MM.1S (cell line): Measurements from ENCODE around the gene POGLUT3.

Experiments used
- DNase-seq: peaks from one replicate; pipeline ENCODE4 v3.0.0-alpha.2; 2015
- H2AFZ ChIP-seq: fragments of 300-600 bp; sonication (generic); 2 replicates; pipeline ENCODE4 v1.6.0; 2016; ENCODE audit warnings: antibody characterized with exemption, low read length
- H3F3A ChIP-seq: fragments of 300-600 bp; sonication (generic); 2 replicates; pipeline ENCODE4 v1.6.1; 2016; ENCODE audit warnings: mild to moderate bottlenecking, antibody characterized with exemption, low read length, moderate library complexity, mixed read lengths; ENCODE audit not compliant: insufficient read depth
- H3K27ac ChIP-seq: fragments of 300-600 bp; sonication (generic); 2 replicates; pipeline ENCODE4 v1.5.1; 2016; ENCODE audit warnings: mild to moderate bottlenecking, low read length
- H3K27me3 ChIP-seq: fragments of 300-600 bp; sonication (generic); replicated peaks from 2 replicates; pipeline ENCODE4 v1.6.0; 2016; ENCODE audit warnings: low read length; ENCODE audit not compliant: insufficient read depth
- H3K36me3 ChIP-seq: fragments of 300-600 bp; sonication (generic); replicated peaks from 2 replicates; pipeline ENCODE4 v1.6.1; 2016; ENCODE audit warnings: mild to moderate bottlenecking, low read length, mixed read lengths; ENCODE audit not compliant: insufficient read depth
- H3K4me1 ChIP-seq: fragments of 300-600 bp; sonication (generic); 2 replicates; pipeline ENCODE4 v1.6.1; 2016; ENCODE audit warnings: low read length, mixed read lengths
- H3K4me2 ChIP-seq: fragments of 300-600 bp; sonication (generic); 2 replicates; pipeline ENCODE4 v1.6.0; 2016; ENCODE audit warnings: low read depth, low read length
- H3K4me3 ChIP-seq: fragments of 300-600 bp; sonication (generic); 2 replicates; pipeline ENCODE4 v1.5.1; 2016; ENCODE audit warnings: low read length, mixed read lengths
- H3K79me2 ChIP-seq: fragments of 300-600 bp; sonication (generic); 2 replicates; pipeline ENCODE4 v1.6.1; 2016; ENCODE audit warnings: mixed run types, low read length, mixed read lengths
- H3K9ac ChIP-seq: fragments of 300-600 bp; sonication (generic); 2 replicates; pipeline ENCODE4 v1.6.1; 2016; ENCODE audit warnings: low read length, mixed read lengths
- H3K9me2 ChIP-seq: fragments of 300-600 bp; sonication (generic); replicated peaks from 2 replicates; pipeline ENCODE4 v1.6.1; 2016; ENCODE audit warnings: mild to moderate bottlenecking, low read length, mixed read lengths; ENCODE audit not compliant: insufficient read depth
- H3K9me3 ChIP-seq: fragments of 300-600 bp; sonication (generic); replicated peaks from 2 replicates; pipeline ENCODE4 v1.6.1; 2016; ENCODE audit warnings: mild to moderate bottlenecking, low read length, mixed read lengths; ENCODE audit not compliant: insufficient read depth
- H4K20me1 ChIP-seq: fragments of 300-600 bp; sonication (generic); 2 replicates; pipeline ENCODE4 v1.6.1; 2016; ENCODE audit warnings: mild to moderate bottlenecking, low read length, moderate library complexity, mixed read lengths; ENCODE audit not compliant: insufficient read depth
- CTCF ChIP-seq: fragments of 300-600 bp; sonication (generic); IDR thresholded peaks from 2 replicates; pipeline ENCODE4 v1.5.1; 2016; ENCODE audit warnings: antibody characterized with exemption, low read length, mixed read lengths
- EZH2 ChIP-seq: fragments of 300-600 bp; sonication (generic); optimal IDR thresholded peaks from 2 replicates; pipeline ENCODE3; 2017; ENCODE audit warnings: low read depth, mild to moderate bottlenecking, antibody characterized with exemption, low read length, mixed read lengths
- EZH2phosphoT487 ChIP-seq: fragments of 300-600 bp; sonication (generic); IDR thresholded peaks from 2 replicates; pipeline ENCODE4 v1.6.1; 2018; ENCODE audit warnings: antibody characterized with exemption, low read length

Gene POGLUT3

GRCh38 chr11:108468478-108468864, 29.7 kb downstream of the POGLUT3 start:
- no peaks in the 10 kb centered on the region for H4K20me1 ChIP-seq
- H2AFZ ChIP-seq: peak overlapping the region; percentile 83; the same call in 1 of the 2 replicates
- no peak for TF ChIP-seq CTCF
- no peak for TF ChIP-seq EZH2
- TF ChIP-seq EZH2phosphoT487: no peak
- peak overlapping the region; percentile 56; the same call in 1 of the 2 replicates for H3K4me2 ChIP-seq
- no peaks in the 10 kb centered on the region for H3K36me3 ChIP-seq
- no peak for DNase-seq
- H3K4me1 ChIP-seq: peaks cover 10% of the 10 kb centered on the region
- H3K79me2 ChIP-seq: no peaks in the 10 kb centered on the region
- H3K27ac ChIP-seq: peak overlapping the region; percentile 95; the same call in 1 of the 2 replicates
- H3K9me2 ChIP-seq: no peaks in the 10 kb centered on the region
- no peak overlapping the region for H3K9ac ChIP-seq
- no peaks in the 10 kb centered on the region for H3K9me3 ChIP-seq
- no peak overlapping the region for H3K4me3 ChIP-seq
- H3K27me3 ChIP-seq: no peaks in the 10 kb centered on the region
- H3F3A ChIP-seq: peaks cover 12% of the 10 kb centered on the region

GRCh38 chr11:108467091-108467823, 30.9 kb downstream of the POGLUT3 start, which contains the start of gene C11orf65:
TSS of gene C11orf65 (minus strand) at chr11:108467529. CDS start at chr11:108461559, 5,970 bp downstream.
- peak within 1 kb of the TSS; percentile 95 for H3K27ac ChIP-seq

GRCh38 chr11:108466405-108466804, 31.8 kb downstream of the POGLUT3 start:
- Histone ChIP-seq H3K4me2 (peak overlapping the region; percentile 56), H3K27ac (peak overlapping the region; percentile 95), H2AFZ (peak overlapping the region; percentile 81), H3K27me3 (no peaks in the 10 kb centered on the region), H3K9me3 (no peaks in the 10 kb centered on the region), H4K20me1 (no peaks in the 10 kb centered on the region), H3K79me2 (no peaks in the 10 kb centered on the region), H3K4me1 (peaks cover 10% of the 10 kb centered on the region), H3K36me3 (no peaks in the 10 kb centered on the region), H3K4me3 (peak overlapping the region; percentile 83), H3K9me2 (no peaks in the 10 kb centered on the region), H3K9ac (peak overlapping the region; percentile 85), H3F3A (peaks cover 12% of the 10 kb centered on the region)
- DNase-seq: no peak
- TF ChIP-seq CTCF (no peak), EZH2phosphoT487 (no peak), EZH2 (no peak)

More at GRCh38 chr11:108467091-108467823, 30.9 kb downstream of the POGLUT3 start, which contains the start of gene C11orf65:
- H3K4me3 ChIP-seq: peak within 1 kb of the TSS; percentile 83
- peak; percentile 95 for DNase-seq
- TF ChIP-seq EZH2phosphoT487 (no peak), CTCF (no peak), EZH2 (no peak)
- no peaks in the 10 kb centered on the region for H3K79me2 ChIP-seq
- H3K9me3 ChIP-seq: no peaks in the 10 kb centered on the region
- peaks cover 12% of the 10 kb centered on the region for H3F3A ChIP-seq
- H3K36me3 ChIP-seq: no peaks in the 10 kb centered on the region
- peak within 1 kb of the TSS; percentile 83 for H2AFZ ChIP-seq
- peak within 1 kb of the TSS; percentile 56 for H3K4me2 ChIP-seq
- no peaks in the 10 kb centered on the region for H3K27me3 ChIP-seq
- H4K20me1 ChIP-seq: no peaks in the 10 kb centered on the region
- peaks cover 10% of the 10 kb centered on the region for H3K4me1 ChIP-seq
- H3K9ac ChIP-seq: peak within 1 kb of the TSS; percentile 85
- no peaks in the 10 kb centered on the region for H3K9me2 ChIP-seq
